ENCODE data around the gene EFCAB13. TPM values are rescaled to one million over a fixed set of nuclear protein-coding genes. Genes with fewer than 3 reads are reported as not detected.

Gene EFCAB13, protein sequence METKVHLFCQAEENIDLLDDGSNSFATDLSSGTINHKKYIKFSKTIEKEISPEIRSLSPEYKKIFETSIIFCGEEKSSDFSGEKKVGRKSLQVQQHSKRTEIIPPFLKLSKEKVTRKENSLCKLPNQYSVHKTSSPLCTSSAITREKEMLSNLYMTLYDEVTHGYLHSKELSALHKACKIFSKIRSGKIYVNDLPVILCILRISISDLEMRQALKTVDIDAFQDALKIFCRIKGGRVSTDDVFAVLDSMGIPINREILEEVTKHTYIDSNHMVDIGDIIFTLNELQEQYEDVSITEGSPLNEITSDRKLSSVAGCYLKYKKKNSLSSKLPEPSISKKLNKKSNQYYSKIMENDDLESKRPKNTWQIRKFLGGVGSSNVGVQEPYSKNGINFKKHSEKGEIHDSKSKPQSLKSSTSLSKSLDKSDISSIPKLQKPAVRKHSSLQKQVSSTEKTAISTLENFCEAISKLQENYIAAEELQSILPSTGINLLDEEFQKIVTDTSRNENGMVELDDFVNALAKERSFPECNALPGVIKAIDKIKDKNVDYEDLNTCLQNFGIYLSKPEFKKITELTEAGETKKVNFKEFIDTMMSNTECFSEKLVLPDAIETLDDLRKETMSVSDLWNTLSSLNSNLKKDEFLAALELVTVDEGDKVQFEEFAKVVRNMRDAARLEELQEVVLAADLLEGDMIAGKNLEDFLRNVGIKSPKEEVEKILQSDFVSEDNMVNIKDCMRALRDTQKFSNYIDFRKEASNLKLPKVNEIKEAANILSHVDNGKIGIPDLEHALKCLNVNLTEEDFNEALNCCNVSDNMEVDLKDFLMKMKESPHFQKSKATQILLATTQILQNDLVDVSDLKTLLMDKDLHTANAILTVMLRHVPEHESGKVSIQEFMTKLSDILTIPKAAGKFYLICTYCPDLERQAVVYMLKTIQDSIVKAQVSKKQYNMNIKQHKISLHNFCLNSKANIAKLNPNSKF
- total RNA-seq = 1 to 10 TPM; 7.0 to 7.1 TPM

DNA sequence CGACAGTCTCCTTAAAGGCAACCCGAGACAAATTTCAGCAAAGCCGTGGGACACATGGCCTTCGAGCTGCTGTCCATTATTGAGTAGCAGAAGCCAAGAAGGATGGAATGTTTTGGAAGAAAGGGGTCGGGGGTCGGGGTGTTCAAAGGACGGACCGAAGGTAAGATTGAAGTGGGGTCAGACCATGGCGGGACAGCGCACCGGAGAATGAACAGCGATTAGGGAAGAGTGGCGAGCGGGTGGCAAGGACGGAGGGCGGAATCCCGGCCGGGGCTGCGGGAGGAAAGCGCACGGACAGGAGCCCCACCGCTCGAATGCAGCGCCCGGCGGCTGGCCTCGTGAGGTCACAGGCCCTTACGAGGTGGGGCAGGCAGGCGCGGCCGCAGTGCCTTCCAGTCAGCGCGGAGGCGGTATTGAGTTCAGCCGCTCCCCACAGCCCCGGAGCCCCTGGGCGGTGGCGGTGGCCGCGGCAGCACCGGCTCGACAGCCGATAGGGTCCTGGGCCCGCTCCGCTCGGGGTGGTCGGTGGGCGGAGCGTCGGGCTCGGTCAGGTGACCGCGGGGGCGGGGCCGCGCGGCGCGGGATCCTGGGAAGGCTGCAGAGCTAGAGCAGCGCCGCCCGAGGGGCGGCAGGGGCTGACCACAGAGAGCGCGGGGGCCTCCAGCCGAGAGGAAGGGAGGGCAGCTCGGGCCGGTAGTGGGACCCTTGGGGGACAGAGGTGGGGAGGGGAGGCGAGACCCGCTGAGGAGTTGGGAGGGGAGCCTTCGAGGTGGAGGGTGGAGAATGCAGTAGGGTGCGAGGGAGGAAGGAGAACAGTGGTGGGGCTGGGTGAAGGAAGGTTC, at the start of gene EFCAB13:
Gene EFCAB13, plus strand, starts transcription at position 574 of the 842 bp plus-strand sequence. CDS start 4,399 bp downstream, outside the sequence.
- Mint-ChIP-seq H3K4me1 (ENCODE audit: low read depth) (peaks cover 7% of the 10 kb centered on the region), H3K36me3 (ENCODE audit: low read depth) (peaks cover 4% of the 10 kb centered on the region), H3K4me3 (peak within 1 kb of the TSS; percentile 98), H3K27ac (peak within 1 kb of the TSS; percentile 88), H3K27me3 (ENCODE audit: low read depth) (peaks cover 2% of the 10 kb centered on the region), H3K9me3 (peaks cover 6% of the 10 kb centered on the region)
- intact Hi-C loops (cut with micrococcal nuclease) = loop anchor here (1.0 kb wide), 1 partner anchor 326 kb away; the partner anchor contains the start of gene KPNB1
- CTCF ChIA-PET = interaction anchor here (0.9 to 1.4 kb wide), 3 partner anchors 10 to 292 kb away, joined by 3 to 4 read pairs (median 3); no protein-coding TSS in a partner anchor
- peak; percentile 79 for DNase-seq

DNA sequence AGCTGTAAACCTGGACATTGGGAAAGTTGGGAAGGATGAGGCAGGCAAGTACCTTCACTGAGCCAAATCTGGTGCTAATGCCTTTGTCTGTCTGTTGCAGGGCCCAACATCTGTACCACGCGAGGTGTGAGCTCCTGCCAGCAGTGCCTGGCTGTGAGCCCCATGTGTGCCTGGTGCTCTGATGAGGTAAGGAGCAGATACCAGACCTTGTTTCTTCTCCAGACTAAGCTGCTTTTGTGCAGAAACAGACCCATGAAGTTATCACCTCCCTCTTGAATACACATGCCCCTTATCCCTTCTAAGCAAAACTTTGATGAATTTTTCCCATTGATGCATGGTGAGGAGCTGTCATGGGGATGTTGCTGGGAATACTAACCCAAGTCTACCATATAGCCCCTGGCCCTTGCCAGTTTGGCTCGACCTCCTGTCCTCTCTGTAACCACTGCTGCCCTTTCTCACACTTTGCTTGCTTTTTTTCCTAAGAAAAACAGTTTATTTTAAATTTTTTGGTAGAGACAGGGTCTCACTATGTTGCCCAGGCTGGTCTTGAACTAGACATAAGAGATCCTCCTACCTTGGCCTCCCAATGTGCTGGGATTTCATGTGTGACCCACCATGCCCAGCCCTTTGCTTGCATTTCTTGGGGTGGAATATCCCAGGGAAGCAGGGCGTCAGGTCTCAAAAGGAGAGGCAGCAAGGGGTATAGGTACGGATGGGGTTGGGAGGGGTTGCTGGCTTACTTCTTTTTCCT, 49.3 kb upstream of the EFCAB13 start:
- H3K4me1 Mint-ChIP-seq (ENCODE audit: low read depth) = no peaks in the 10 kb centered on the region
- intact Hi-C loops (cut with micrococcal nuclease) = no loop called here
- H3K4me3 Mint-ChIP-seq = no peak overlapping the region
- H3K27ac Mint-ChIP-seq = no peak overlapping the region
- CTCF ChIA-PET = no interaction called here
- DNase-seq = no peak
- H3K36me3 Mint-ChIP-seq (ENCODE audit: low read depth) = no peaks in the 10 kb centered on the region
- H3K9me3 Mint-ChIP-seq = peaks cover 3% of the 10 kb centered on the region
- no peaks in the 10 kb centered on the region for H3K27me3 Mint-ChIP-seq (ENCODE audit: low read depth)

DNA sequence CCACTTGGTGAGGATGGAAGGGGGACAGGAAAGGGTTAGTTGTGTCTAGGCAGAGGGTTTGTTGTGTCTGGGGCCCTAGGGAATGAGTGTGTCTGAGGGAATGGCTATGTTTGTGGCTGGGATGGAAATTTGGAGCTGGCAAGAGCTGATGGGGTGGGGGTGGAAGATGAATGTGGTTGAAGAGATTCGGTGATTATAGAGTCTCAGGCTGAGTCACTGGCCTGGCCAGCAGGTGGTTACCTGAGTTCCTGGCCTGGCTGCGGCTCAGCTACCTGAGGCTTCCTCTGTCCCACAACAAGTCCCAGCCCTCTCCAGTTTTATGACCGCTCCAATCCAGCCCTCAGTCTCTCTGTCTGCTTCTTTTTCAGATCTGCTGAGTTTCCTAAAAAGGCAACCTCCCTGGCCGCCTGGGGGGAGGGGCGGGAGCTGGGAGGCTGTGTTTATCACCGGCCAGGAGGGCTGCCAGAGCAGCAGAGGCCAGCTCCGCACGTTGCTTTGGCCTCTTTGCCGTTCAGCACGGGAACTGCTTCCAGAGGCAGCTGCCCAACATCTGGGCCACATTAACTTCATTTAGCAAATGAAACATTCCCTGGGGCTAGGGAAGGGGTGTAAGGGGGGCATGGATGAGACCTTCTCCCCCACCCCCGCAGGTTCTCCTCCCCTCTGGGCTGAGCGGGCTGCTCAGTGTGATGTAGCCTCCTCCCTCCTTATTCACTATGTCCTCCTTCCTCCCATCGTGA, 48.3 kb upstream of the EFCAB13 start:
- no peaks in the 10 kb centered on the region for H3K4me1 Mint-ChIP-seq (ENCODE audit: low read depth)
- CTCF ChIA-PET = no interaction called here
- intact Hi-C loops (cut with micrococcal nuclease) = no loop called here

DNA sequence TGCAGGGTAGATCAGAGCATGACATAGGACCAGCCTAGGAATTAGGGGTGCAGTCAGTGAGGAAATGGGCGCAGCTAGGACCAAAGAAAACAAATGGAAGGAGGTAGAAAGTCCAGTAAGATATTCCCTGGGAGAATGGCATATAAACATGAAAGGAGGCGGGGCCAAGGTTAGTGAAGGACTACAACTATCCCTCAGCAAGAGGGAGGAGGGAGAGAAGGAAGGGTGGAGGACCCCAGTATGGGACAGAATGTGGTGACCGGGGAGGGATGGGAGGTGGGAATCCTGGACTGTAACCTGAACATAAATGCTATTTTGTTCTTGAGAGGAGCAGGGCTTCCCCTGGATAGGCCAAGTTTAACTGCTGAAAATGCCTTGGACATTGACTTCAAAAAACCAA, 47.3 kb upstream of the EFCAB13 start:
- no peak overlapping the region for H3K27ac Mint-ChIP-seq
- no peaks in the 10 kb centered on the region for H3K9me3 Mint-ChIP-seq
- H3K36me3 Mint-ChIP-seq (ENCODE audit: low read depth) = no peaks in the 10 kb centered on the region
- intact Hi-C loops (cut with micrococcal nuclease) = no loop called here
- no peaks in the 10 kb centered on the region for H3K4me1 Mint-ChIP-seq (ENCODE audit: low read depth)
- CTCF ChIA-PET = no interaction called here
- no peaks in the 10 kb centered on the region for H3K27me3 Mint-ChIP-seq (ENCODE audit: low read depth)
- DNase-seq = no peak
- no peak overlapping the region for H3K4me3 Mint-ChIP-seq

More for the DNA sequence above, 48.3 kb upstream of the EFCAB13 start:
- Mint-ChIP-seq H3K27ac (no peak overlapping the region), H3K36me3 (ENCODE audit: low read depth) (no peaks in the 10 kb centered on the region), H3K9me3 (no peaks in the 10 kb centered on the region), H3K4me3 (no peak overlapping the region), H3K27me3 (ENCODE audit: low read depth) (no peaks in the 10 kb centered on the region)
- no peak for DNase-seq

DNA sequence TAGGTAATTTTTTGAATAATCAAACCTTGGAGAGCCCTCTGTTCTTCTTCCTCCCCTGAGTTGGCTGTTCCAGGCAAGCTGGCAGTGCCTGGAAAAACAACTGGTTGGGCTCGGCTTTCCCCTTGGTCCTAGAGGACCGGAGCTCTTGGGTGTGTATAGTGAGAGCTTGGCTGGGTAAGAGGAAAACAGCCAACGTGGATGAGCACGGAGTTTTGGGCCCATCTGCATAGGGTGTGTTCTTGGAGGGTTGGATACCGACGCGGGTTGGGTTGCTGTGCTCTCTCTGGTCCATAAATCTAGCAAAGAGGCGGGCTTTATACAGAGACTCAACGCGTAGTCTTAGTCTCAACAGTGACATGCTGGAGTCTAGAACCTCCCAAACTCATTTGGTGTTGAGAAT, 46.9 kb upstream of the EFCAB13 start:
- Mint-ChIP-seq H3K36me3 (ENCODE audit: low read depth) (no peaks in the 10 kb centered on the region), H3K4me3 (no peak overlapping the region), H3K9me3 (no peaks in the 10 kb centered on the region), H3K4me1 (ENCODE audit: low read depth) (no peaks in the 10 kb centered on the region), H3K27ac (no peak overlapping the region), H3K27me3 (ENCODE audit: low read depth) (no peaks in the 10 kb centered on the region)
- intact Hi-C loops (cut with micrococcal nuclease) = no loop called here
- CTCF ChIA-PET = interaction anchor here (0.6 kb wide), 1 partner anchor 115 kb away, joined by 3 read pairs; no protein-coding TSS in a partner anchor
- DNase-seq = no peak

DNA sequence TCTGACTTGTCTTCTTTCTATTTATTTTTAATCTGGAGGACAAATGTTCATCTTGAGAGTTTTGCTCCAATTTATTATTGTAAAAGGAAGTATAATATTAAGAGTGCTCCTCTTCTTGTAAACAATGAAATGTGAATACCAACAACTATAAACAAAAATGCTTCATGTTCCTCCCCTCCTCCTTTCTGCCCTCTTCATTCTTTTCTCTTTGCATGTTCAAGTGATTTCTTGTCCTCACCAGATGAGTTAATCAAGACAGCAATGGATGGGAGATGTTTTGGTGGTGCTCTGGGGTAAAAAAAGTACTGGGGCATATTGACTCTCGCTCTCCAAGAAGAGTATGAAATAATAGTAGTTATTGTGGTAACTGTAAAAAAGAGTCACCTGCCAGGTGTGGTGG, 45.8 kb upstream of the EFCAB13 start:
- no peak overlapping the region for H3K27ac Mint-ChIP-seq
- no peaks in the 10 kb centered on the region for H3K4me1 Mint-ChIP-seq (ENCODE audit: low read depth)
- CTCF ChIA-PET = no interaction called here
- no peaks in the 10 kb centered on the region for H3K36me3 Mint-ChIP-seq (ENCODE audit: low read depth)
- intact Hi-C loops (cut with micrococcal nuclease) = no loop called here
- no peaks in the 10 kb centered on the region for H3K9me3 Mint-ChIP-seq
- H3K4me3 Mint-ChIP-seq = no peak overlapping the region
- H3K27me3 Mint-ChIP-seq (ENCODE audit: low read depth) = no peaks in the 10 kb centered on the region
- no peak for DNase-seq

DNA sequence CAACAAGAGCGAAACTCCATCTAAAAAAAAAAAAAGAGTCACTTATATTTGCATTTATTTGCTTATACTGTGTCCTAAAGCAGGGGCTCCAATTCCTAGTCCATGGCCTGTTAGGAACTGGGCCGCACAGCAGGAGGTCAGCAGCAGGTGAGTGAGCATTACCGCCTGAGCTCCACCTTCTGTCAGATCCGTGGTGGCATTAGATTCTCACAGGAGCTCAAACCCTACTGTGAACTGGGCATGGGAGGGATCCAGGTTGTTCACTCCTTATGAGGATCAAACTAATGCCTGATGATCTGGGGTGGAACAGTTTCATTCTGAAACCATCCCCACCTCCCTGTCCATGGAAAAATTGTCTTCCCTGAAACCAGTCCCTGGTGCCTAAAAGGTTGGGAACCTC, 45.2 kb upstream of the EFCAB13 start:
- Mint-ChIP-seq H3K9me3 (no peaks in the 10 kb centered on the region), H3K4me1 (ENCODE audit: low read depth) (no peaks in the 10 kb centered on the region), H3K36me3 (ENCODE audit: low read depth) (no peaks in the 10 kb centered on the region), H3K27me3 (ENCODE audit: low read depth) (no peaks in the 10 kb centered on the region), H3K4me3 (no peak overlapping the region), H3K27ac (no peak overlapping the region)
- CTCF ChIA-PET = no interaction called here
- intact Hi-C loops (cut with micrococcal nuclease) = no loop called here
- DNase-seq = no peak

DNA sequence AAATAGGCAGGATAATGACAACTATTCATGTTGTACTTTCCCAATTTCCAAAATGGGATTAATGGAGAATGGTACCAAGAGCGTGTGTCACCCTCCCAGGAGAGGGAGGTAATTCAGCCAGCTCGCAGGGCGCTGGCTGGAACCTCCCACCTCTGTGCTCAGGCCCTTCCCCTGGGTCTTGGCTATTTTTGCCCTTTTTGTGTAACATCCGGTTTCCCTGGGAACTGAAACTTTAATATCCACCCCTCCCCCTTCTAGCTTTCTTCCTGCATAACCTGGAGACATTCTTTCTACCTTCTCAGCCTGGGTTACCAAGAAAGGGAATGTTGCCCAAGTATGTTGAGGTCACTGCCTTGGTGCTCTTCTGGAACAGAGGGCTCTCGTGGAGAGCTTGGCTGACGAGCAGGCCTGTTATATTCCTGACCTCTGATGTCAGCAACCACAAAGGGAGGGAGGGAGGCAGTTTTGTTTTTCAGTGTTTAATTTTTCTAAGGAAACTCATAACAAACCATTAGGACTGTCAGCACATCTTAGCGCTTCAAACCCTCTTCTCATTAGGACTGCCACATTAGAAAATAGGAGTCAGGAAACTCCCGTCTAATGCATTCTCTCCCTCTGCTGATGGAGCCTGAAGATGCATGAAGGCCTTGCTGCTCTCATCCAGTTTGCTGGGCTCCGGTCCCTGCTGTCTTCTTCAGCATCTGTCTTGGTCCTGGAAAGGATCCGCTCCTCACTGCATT, 44.5 kb upstream of the EFCAB13 start:
- H3K27ac Mint-ChIP-seq = no peak overlapping the region
- CTCF ChIA-PET = interaction anchor here (0.8 kb wide), 1 partner anchor 36 kb away, joined by 3 read pairs; no protein-coding TSS in a partner anchor
- no peaks in the 10 kb centered on the region for H3K9me3 Mint-ChIP-seq
- no peak overlapping the region for H3K4me3 Mint-ChIP-seq
- no peaks in the 10 kb centered on the region for H3K4me1 Mint-ChIP-seq (ENCODE audit: low read depth)
- no peaks in the 10 kb centered on the region for H3K36me3 Mint-ChIP-seq (ENCODE audit: low read depth)
- H3K27me3 Mint-ChIP-seq (ENCODE audit: low read depth) = no peaks in the 10 kb centered on the region
- no peak for DNase-seq
- intact Hi-C loops (cut with micrococcal nuclease) = no loop called here

DNA sequence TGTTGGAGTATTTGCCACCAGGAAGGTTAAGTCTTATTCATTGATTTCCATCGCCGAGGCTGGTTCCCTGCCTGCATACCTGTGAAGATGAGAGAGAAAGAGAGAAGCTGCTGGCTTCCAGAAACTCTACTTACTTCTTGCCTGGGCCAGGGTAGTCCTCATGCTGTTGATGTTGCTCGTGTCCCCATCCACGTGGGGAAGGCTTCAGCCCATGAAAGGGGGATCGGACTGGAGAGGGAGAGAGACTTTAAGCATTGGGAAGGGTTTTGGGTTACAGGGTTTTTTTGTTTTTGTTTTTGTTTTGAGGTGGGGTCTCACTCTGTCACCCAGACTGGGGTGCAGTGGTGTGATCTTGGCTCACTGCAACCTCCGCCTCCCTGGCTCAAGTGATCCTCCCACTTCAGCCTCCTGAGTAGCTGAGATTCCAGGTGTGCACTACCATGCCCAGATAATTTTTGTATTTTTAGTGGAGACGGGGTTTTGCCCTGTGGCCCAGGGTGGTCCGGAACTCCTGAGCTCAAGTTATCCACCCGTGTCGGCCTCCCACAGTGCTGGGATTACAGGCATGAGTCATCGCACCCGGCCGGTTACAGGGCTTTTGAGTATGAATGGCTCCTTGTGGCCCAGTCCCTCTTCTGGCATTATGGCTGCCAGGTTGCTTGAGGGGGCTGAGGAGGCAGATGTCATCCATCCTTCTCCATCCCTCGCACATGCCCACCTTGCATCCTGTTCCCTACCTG, 43.5 kb upstream of the EFCAB13 start:
- CTCF ChIA-PET = interaction anchor here (0.8 kb wide), 1 partner anchor 35 kb away, joined by 3 read pairs; no protein-coding TSS in a partner anchor
- DNase-seq = no peak
- Mint-ChIP-seq H3K9me3 (no peaks in the 10 kb centered on the region), H3K4me1 (ENCODE audit: low read depth) (no peaks in the 10 kb centered on the region), H3K4me3 (no peak overlapping the region), H3K27me3 (ENCODE audit: low read depth) (no peaks in the 10 kb centered on the region), H3K36me3 (ENCODE audit: low read depth) (no peaks in the 10 kb centered on the region), H3K27ac (no peak overlapping the region)
- intact Hi-C loops (cut with micrococcal nuclease) = no loop called here

DNA sequence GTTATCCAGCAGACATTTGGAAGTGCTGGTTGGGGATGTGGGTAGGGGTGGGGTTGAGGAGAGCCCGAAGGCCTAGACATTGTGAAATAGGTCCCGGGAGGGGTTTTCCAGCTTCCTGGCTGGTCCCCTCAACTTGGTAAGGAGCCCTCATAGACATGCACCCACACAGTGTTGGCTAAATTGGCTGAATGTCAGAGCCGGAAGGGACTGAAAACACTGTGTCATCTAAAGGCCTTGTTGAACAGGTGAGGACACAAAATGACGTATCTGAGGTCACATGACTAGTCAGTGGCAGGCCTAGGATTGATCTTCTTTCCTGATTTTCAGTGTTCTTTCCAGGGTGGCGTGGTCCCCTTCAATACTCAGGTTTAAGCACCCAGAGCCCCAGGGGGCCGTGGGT, 42.5 kb upstream of the EFCAB13 start:
- Mint-ChIP-seq H3K9me3 (no peaks in the 10 kb centered on the region), H3K36me3 (ENCODE audit: low read depth) (no peaks in the 10 kb centered on the region), H3K27me3 (ENCODE audit: low read depth) (no peaks in the 10 kb centered on the region), H3K27ac (no peak overlapping the region), H3K4me3 (no peak overlapping the region), H3K4me1 (ENCODE audit: low read depth) (no peaks in the 10 kb centered on the region)
- CTCF ChIA-PET = no interaction called here
- intact Hi-C loops (cut with micrococcal nuclease) = no loop called here
- DNase-seq = no peak
